ENCODE results near the gene FUT9.

FUT9 gene

DNA sequence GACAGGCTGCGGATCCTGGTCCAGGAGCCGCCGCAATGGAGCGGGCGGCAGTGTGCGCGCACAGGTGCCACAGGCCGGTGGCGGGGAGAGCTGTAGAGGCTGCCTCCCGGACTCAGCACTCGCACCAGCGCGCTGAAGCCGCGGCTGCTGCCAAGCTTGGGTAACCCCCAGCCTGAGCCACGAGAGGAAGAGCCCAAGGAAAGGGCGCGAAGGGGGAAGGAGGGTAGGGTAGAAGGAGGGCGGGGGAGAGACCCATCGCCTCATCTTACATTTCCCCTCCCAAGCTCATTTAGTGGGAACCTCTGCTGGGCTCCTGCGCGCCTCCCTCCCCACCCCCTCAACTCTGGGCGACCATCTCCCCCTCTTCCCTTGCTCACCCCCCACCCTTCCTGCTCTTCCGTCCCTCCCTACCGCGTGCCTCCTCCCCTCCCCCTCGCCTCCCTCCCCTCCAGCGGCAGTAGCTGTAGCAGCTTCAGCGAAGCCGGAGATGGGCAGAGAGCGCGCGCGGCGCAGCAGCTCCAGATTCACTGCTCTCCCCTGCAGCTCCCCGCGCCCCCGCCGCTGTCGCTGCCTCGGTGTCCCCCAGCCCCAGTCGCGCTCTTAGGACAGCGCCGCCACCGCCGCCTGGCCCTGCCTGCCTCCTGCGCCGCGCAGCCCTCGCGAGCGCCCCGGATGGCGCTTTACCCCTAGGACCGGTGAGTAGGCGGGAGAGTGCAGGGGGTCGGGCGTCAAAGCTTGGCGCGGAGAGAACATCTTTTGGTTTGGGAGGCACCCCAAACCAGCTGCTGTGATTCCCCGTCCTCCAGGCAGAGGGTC lies at the start of gene FUT9:
TSS of gene FUT9 (plus strand) at position 457 of the 816 bp plus-strand sequence. CDS start 187,182 bp downstream, outside the sequence.
- no peak for DNase-seq (ENCODE audit: low read depth in 2 of 2)

- no peak for DNase-seq (ENCODE audit: low read depth in 2 of 2)
Measured at GRCh38 chr6:95967594-95967993, 48.2 kb upstream of the FUT9 start.

DNA sequence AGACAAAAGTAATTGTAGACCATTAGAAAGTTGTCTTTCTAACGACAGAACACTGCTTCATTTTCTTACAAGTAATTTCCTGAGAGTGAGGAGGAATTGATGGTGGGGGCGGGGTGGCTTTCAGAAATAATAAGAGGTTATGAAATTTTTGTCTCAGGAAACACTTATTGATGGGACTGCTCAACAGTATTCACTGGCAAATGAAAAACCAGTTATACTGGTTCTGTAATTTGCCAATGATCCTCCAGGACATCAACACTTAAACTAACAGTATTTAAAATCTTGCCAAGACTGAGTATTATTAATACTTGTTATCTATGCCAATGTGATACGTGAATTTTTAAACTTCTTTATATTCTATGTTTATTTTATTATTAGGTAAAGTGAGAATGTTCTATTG lies 41.8 kb upstream of the FUT9 start:
- no peak for DNase-seq (ENCODE audit: low read depth in 2 of 2)

DNA sequence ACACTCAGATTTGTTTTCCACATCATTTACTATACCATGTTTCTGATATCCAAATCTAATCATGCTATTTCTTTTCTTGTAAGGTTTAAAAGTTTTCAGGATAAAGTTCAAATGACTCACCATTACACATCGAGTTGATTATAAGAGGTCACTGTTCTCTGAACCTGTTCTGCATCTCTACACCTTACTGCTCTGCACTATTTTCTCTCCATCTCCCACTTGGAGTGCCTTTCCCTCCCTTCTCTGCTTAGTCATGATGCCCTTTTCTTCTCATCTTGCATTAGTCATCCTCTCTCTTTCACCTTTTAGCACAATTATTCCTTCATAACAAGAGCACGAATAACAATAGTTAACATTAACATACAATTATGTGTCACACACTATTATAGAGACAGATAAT lies 37.5 kb upstream of the FUT9 start:
- DNase-seq (ENCODE audit: low read depth in 2 of 2), result no peak

- no peak for DNase-seq (ENCODE audit: low read depth in 2 of 2)
Measured at GRCh38 chr6:95991906-95992305, 23.9 kb upstream of the FUT9 start.

DNA sequence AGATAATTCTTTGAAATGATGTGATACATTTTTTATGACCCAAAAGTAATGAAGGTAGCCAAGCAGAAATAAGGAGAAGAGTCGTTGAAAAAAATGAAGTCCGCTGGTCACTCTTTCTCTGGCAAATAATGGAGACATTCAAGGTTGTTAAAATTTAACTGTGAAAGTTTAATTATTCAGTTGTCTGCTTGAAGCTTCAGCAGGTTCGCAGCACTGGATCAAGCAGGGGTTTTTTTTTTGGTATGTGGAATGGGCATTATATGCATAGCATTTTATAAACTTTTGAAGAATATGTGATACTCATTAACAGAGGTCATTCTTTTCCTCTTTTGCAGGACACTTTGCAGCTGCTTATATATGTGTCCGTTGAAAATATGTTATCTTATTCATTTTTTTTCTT lies 21.6 kb upstream of the FUT9 start:
- no peak for DNase-seq (ENCODE audit: low read depth in 2 of 2)

GRCh38 chr6:95998133-95998532 lies 17.6 kb upstream of the FUT9 start:
- no peak for DNase-seq (ENCODE audit: low read depth in 2 of 2)

DNA sequence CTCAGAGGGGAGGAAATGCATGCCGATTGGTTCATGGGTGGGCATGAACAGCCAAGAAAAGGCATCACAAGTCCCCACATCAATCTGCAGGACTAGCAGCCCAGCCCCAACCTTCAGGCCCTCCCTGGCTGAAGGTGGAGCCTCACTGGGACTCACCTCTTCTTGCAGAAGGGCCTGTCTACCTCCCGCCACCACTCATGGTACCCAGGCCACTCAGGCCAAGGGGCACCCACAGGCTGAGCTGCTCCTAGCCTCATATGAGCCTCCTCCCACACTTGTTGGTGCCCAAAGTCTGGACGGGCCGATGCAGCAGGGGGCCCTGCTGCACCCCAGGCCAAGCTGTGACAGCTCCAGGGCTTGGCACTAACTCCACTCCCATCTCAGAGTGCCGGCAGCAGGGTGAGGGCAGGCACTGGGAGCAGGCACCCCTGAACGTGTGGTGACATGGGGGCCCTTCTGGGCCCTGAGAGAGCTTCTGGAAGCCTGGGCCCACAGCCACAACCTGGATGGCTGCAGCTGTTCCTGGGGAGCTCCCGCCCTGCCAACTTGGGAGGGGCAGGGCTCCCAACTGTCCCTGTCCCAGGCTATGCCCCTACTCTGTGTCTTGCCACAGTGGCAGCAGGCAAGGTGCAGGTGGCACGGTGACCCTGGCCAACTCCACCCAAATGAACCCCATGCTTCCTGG lies 13.7 kb upstream of the FUT9 start:
- no peak for DNase-seq (ENCODE audit: low read depth in 2 of 2)

- no peak for DNase-seq (ENCODE audit: low read depth in 2 of 2)
Measured at GRCh38 chr6:96002576-96002910, 13.2 kb upstream of the FUT9 start.

- DNase-seq (ENCODE audit: low read depth in 2 of 2), result no peak
Measured at GRCh38 chr6:96002912-96003311, 12.9 kb upstream of the FUT9 start.

DNA sequence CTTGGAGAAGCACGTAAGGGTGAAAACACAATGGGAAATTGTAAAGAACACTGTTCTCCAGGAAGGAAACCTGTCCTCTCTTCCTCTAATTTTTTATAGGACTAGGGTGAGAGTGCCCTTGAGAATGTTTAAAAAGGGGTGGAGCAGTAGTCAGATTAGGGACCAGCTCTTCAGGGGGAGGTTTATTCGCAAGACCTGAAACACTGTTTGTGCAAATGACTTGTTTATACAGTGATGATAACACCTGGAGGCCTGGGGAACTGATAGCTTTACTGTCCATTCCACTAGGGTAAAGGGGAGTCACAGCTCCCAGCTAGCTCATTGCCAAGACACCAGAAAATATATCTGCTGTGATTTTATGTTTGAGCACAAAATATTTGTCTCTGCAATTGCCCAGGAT lies 8.1 kb upstream of the FUT9 start:
- no peak for DNase-seq (ENCODE audit: low read depth in 2 of 2)

DNA sequence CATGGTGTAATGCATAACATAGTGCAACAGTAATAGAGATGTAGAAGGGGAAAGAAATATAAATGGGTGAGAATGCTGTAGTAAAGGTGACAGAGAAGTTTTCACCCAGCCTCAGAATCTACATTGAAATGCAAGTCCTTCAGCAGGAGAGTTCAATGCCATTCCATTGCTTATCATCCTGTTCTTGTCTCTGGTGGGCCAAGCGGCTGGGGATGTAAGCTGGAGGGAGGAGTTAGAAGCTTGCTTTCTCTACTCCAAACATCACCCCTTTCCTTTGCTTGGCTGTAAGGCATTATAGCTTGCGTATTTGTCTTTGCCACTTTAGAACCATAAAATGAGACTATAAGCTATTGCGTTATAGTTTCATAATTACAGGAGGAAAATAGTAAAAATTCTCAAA lies 2.2 kb upstream of the FUT9 start:
- no peak for DNase-seq (ENCODE audit: low read depth in 2 of 2)

GRCh38 chr6:96014846-96015517 lies 792 bp upstream of the FUT9 start:
- no peak for DNase-seq (ENCODE audit: low read depth in 2 of 2)

- DNase-seq (ENCODE audit: low read depth in 2 of 2), result no peak
Measured at GRCh38 chr6:96016334-96017069, 728 bp downstream of the FUT9 start.

- no peak for DNase-seq (ENCODE audit: low read depth in 2 of 2)
Measured at GRCh38 chr6:96017070-96017359, 1.2 kb downstream of the FUT9 start.

GRCh38 chr6:96022225-96022624 lies 6.5 kb downstream of the FUT9 start:
- DNase-seq (ENCODE audit: low read depth in 2 of 2), result no peak

DNA sequence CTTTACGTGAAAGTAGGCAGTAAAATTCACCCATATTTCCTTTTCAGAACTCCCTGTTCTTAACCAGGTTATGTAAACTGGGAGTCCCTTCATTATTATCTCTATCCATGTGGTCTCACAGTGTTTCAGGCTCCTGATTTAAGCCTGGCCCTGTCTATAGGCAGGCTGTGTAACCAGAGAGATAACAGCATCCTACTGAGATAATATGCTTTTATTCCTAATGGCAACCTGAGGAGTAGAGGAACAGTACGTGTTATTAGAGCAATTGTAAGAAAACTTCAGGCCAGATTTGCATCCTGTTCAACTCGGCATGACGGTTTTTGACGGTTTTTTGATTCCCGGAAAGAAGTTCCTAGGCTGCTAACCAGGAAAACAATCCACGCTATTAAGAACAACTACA lies 16.9 kb downstream of the FUT9 start:
- DNase-seq (ENCODE audit: low read depth in 2 of 2), result no peak

GRCh38 chr6:96051555-96051954 lies 35.8 kb downstream of the FUT9 start:
- no peak for DNase-seq (ENCODE audit: low read depth in 2 of 2)

GRCh38 chr6:96058082-96058481 lies 42.3 kb downstream of the FUT9 start:
- DNase-seq (ENCODE audit: low read depth in 2 of 2), result no peak

DNA sequence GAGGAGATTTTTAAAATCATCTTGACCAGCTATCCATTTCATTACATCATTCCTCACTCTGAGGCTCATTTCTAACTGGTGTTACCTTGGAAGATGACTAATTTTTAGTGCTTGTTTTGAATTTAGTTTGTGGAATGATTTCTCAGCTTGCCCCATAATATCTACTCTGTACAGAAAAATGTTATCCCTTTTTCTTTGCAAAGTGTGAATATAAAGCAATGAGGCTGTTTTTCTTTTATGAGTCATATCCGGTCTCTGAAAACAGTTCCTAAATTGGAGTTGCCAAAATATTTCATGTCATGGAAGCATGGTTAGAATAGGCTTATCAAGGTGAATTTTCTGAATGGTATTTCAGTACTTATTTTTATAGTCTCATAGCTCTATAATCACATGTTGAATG lies 43.8 kb downstream of the FUT9 start:
- DNase-seq (ENCODE audit: low read depth in 2 of 2), result no peak

GRCh38 chr6:96060249-96060648 lies 44.5 kb downstream of the FUT9 start:
- no peak for DNase-seq (ENCODE audit: low read depth in 2 of 2)

DNA sequence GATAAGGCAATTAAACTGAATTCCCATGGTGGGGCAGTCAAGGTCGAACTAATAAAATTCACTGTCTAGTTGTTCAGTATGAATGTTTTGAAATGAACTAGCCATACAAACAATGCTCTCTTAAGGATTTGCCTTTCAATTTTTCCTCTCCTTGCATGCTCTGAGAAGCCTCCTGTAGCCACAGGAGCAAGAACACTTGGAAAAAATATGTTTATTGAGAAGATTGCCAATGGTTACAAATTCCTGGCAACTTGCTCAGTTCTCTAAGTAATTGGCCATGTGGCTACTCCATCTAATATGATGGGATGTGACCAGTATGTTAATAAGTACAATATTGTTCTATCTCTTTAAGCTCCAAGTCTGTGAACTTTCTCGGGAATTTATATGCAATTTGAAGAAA lies 49.4 kb downstream of the FUT9 start:
- no peak for DNase-seq (ENCODE audit: low read depth in 2 of 2)

GRCh38 chr6:96066376-96066775 lies 50.6 kb downstream of the FUT9 start:
- no peak for DNase-seq (ENCODE audit: low read depth in 2 of 2)

Data from stimulated activated CD4-positive, alpha-beta T cell treated with anti-CD3 and anti-CD28 coated beads, Interleukin-4, amount 100 ng/mL, for 48 hours (primary cell).